GM19467 (cell line): Measurements from ENCODE around the gene CMC4.

ENCODE experiments used
- ATAC-seq: cut with Tn5 transposase; IDR thresholded peaks from one replicate; pipeline ENCODE4 v1.9.1; 2021; ENCODE audit warnings: mild to moderate bottlenecking, moderate library complexity; ENCODE audit not compliant: unreplicated experiment

The CMC4 gene

GRCh38 chrX:155070975-155071693 is at the start of gene CMC4, which contains the start of the genes BRCC3 and MTCP1:
Gene CMC4 (minus strand): TSS chrX:155071136. CDS start chrX:155064023, 7,113 bp downstream.
Gene BRCC3 (plus strand): TSS chrX:155071508. CDS start chrX:155071528, 20 bp downstream.
Gene MTCP1 (minus strand): TSS chrX:155071136. CDS start chrX:155066010, 5,126 bp downstream.
- ATAC-seq = peak; percentile 83

DNA sequence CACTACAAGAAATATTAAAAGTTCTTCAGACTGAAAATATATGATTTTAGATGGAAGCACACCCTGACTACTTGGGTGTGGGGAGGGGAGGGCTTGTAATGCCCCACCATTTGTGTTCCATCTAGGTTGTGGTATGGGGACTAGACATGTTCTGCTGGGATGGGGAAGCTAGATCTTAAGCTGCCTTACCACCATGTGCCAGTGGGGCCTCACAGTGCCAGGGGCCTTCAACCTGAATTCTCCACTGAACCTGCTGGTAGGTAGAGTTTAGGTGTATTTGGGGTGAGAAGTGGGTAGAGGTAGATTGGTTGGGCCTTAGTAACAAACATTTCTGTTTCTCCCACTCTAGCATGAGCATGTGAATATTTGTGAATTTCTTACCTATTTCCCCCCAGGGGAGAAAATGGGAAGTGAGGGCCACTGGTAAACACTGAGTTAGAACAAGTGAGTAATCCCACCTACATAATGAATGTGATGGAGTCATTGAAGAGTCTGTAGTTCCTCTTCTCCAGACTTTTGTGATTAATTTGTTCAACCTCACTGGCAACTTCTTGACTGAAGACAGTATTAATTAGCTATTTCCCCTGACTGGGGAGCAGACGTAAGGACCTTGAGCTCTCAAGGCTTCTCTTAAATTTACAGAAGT is 44.4 kb upstream of the CMC4 start:
- no peak for ATAC-seq

DNA sequence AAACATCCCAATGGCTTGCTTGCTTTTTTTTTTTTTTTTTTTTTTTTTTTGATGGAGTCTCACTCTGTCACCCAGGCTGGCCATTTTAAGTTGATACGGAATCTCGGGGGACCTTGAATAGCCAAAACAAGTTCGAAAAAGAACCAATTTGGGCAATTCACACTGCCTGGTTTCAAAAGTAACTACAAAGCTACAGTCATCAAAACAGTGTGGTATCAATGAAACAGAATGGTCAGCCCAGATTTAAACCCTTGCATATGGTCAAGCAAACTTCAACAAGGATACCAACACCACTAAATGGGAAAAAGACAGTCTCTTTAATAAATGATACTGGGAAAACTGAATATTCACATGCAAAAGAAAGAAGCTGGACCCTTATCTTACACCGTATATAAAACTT is 42.2 kb upstream of the CMC4 start:
- no peak for ATAC-seq

GRCh38 chrX:155112171-155112570 is 41.2 kb upstream of the CMC4 start:
- no peak for ATAC-seq

DNA sequence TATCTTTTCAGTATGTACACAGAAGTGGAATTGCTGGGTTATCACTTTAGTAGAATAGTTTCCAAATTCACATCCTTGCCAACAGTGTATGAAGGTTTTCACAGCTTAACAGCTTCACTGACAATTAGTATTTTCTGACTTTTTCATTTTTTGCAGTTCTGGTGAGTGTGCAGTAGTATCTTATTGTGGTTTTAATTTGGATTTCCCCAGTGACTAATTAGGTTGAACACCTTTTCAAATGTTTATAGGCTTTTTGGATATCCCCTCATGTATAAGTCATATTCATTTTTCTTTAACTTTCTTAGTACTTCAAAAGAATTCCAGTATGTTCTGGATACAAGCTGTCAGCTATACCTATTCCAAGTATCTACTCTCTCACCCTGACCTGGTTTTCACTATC is 37.5 kb upstream of the CMC4 start:
- no peak for ATAC-seq

DNA sequence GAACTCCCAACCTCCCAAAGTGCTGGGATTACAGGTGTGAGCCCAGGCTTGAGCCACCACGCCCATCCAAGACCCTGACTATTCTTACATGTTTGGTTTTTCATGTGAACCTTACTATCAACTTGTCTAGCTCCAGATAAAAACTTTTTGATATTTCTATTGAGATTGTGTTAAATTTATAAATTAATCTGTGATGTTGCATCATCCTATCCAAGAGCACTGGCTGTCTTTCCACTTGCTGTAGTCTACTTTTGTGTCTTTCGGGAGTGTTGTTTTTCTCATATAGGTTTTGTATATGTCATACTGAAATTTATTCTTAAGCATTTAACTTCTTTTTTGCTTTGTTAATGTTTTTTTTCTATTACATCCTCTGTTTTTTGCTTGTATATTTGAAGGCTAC is 35.0 kb upstream of the CMC4 start:
- ATAC-seq = no peak

DNA sequence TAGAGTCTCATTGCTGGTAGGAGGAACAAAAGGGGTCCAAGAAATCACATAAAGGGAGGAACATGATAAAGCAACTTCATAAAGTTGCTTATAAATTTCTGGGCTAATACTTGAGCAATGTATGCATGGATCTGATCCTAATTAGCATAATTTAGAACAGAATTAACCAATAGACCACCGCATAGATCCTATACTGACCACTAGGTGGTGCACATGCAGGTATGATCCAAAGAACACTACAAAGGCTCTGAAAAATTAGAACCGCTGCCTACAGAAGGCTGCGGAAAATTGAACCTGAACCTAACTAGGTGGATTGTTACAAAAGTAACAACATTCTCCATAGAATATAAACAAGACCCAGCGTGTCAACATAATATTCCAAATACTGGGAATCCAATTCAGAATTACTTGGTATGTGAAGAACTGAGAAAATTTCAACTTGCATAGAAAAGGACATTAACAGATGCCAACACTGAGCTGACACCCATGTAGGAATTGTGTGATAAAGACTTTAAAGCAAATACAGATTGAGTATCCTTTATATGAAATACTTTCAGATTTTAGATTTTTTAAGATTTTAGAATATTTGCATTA is 23.6 kb upstream of the CMC4 start:
- ATAC-seq = peak; percentile 69

GRCh38 chrX:155086961-155087735 is 16.2 kb upstream of the CMC4 start:
- no peak for ATAC-seq

- no peak for ATAC-seq
Measured at GRCh38 chrX:155086202-155086840, 15.4 kb upstream of the CMC4 start.

GRCh38 chrX:155071694-155072280 is 851 bp upstream of the CMC4 start:
- peak; percentile 21 for ATAC-seq

- ATAC-seq = peak; percentile 12
Measured at GRCh38 chrX:155070663-155070974, 317 bp downstream of the CMC4 start.

DNA sequence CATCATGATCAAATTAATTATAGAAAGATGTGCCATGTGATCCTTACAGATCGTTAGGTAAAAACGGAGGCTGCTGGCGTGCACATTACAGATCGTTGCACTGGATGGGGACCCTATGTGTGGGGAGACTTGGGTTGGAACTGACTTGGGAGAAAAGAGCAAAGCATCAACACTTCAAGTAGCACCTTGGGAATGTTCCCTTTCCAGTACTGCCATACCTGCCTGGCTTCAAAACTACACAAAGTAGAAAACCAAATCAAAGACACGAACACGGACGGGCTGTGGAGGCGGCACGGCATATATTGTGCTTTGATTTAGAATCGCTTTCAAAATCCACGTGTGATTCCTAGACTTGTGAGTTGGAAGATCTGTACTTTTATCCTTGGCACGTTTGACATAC is 898 bp downstream of the CMC4 start:
- no peak for ATAC-seq

- ATAC-seq = no peak
Measured at GRCh38 chrX:155069414-155069813, 1.5 kb downstream of the CMC4 start.

DNA sequence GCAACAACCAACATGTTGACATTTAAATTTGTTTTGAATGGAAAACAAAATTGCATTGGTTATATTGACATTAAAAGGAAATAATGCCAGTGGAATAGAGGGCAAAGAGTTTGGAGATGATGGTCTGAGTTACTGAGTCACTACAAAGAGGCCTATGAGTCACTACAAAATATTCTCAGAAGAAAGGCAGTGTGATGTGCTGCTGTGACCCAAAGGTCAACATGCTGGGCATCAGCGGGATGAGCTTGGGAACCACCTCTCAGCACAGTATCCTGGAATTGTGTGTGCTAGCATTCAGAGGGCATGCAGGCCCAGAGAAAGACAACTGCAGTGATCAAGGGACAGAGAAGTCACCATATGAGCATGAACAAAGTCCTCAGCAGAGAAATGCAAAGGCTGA is 2.8 kb downstream of the CMC4 start:
- ATAC-seq = no peak

- ATAC-seq = no peak
Measured at GRCh38 chrX:155065035-155065734, 5.8 kb downstream of the CMC4 start.

DNA sequence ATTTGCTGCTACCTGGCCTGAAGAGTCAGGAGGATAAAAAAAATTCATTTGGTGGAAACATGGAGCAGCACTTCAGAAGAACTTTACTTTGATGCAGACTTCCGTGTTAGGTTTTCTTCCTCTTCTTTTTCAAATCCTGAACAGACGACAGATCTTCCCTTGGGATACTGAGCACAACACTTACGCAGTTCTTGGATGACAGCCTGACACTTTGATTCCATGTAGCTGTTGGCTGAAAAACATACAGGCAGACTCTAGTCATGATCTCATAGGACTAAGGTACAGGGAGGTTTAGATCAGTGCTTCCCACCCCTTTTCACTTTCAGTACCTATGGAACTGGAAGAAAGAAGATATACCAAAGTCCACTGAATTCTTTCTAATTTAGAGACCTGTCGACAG is 9.2 kb downstream of the CMC4 start:
- ATAC-seq = no peak

- peak; percentile 76 for ATAC-seq
Measured at GRCh38 chrX:155056877-155057792, 13.8 kb downstream of the CMC4 start.

DNA sequence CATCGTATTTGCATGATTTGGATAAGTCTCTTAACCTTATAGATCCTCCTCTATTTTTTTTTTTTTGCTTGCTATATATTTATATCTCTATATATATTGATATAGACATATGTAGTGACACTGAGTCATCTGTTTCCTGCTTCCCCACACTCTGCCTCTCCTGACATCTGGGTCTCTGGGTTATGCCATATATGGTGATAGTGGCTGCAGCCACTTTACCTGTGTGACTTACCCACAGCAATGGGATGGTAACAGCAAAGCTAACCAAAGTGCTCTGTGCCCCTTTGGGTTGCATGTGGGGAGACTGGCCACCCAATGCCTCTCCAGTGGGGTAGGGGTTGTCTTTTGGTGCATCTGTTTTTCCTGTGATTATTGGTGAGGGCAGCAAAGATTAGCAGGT is 14.5 kb downstream of the CMC4 start:
- ATAC-seq = no peak

- no peak for ATAC-seq
Measured at GRCh38 chrX:155055494-155055893, 15.4 kb downstream of the CMC4 start.
